ENCODE results near the gene AVEN. TPM values are rescaled to one million over a fixed set of nuclear protein-coding genes. Genes with fewer than 3 reads are reported as not detected.

The AVEN gene
- total RNA-seq, 1 experiment from 2014 or later = 17.0 TPM

- no peaks in the 10 kb centered on the region for H3K4me1 ChIP-seq (ENCODE audit: insufficient read depth, low read length, poor library complexity, severe bottlenecking)
- BruUV-seq (replicated peaks) = no TSS peak
- H3K27ac ChIP-seq (ENCODE audit: low read depth, low read length, poor library complexity, severe bottlenecking) = no peak overlapping the region
- no peak for TF ChIP-seq CTCF (conservative IDR thresholded peaks at IDR 0.05; ENCODE audit: low read depth, low read length)
- TF ChIP-seq EZH2 (IDR thresholded peaks at IDR 0.05; ENCODE audit: borderline replicate concordance, low read depth, low read length, poor library complexity, severe bottlenecking) = no peak
- H3K9me3 ChIP-seq (ENCODE audit: low read depth, low read length, poor library complexity, severe bottlenecking) = no peaks in the 10 kb centered on the region
- intact Hi-C loops (cut with micrococcal nuclease; ENCODE audit: unreplicated experiment) = no loop called here
- no peak overlapping the region for H3K4me3 ChIP-seq (ENCODE audit: low read depth, low read length, poor library complexity, severe bottlenecking)
- CTCF ChIA-PET = no interaction called here
- no peaks in the 10 kb centered on the region for H3K27me3 ChIP-seq (replicated peaks; ENCODE audit: insufficient read depth, low read depth, low read length, poor library complexity)
- no peak for DNase-seq (ENCODE audit: low spot score)
- POLR2A ChIA-PET (ENCODE audit: low non-redundant PET) = no interaction called here
- no peaks in the 10 kb centered on the region for H3K36me3 ChIP-seq (ENCODE audit: insufficient read depth, low read length, poor library complexity, severe bottlenecking)
Measured at GRCh38 chr15:33956397-33956796, 82.6 kb downstream of the AVEN start.

DNA sequence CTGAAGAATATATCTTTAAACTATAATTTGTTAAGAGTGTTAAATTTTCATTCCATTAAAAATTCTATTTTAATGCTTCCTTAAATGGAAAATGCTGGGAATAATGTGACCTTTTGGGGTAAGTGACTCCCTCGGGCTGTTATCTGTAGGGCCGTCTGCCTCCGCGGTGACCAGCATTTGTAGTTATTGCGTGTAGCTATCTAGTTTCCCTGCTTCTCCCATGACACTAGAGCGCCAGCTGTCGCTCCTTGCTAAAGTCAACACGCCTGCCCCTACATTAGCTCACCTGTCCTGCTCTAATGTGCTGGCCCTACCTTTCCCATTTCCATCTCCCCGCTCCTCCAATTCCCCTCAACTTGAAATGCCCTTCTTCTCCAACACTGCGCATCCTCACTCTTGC is 83.1 kb downstream of the AVEN start:
- TF ChIP-seq EZH2 (IDR thresholded peaks at IDR 0.05; ENCODE audit: borderline replicate concordance, low read depth, low read length, poor library complexity, severe bottlenecking) = no peak
- TF ChIP-seq CTCF (conservative IDR thresholded peaks at IDR 0.05; ENCODE audit: low read depth, low read length) = no peak
- Histone ChIP-seq H3K27me3 (replicated peaks; ENCODE audit: insufficient read depth, low read depth, low read length, poor library complexity) (no peaks in the 10 kb centered on the region), H3K36me3 (ENCODE audit: insufficient read depth, low read length, poor library complexity, severe bottlenecking) (no peaks in the 10 kb centered on the region), H3K27ac (ENCODE audit: low read depth, low read length, poor library complexity, severe bottlenecking) (no peak overlapping the region), H3K4me3 (ENCODE audit: low read depth, low read length, poor library complexity, severe bottlenecking) (no peak overlapping the region), H3K9me3 (ENCODE audit: low read depth, low read length, poor library complexity, severe bottlenecking) (no peaks in the 10 kb centered on the region), H3K4me1 (ENCODE audit: insufficient read depth, low read length, poor library complexity, severe bottlenecking) (no peaks in the 10 kb centered on the region)
- CTCF ChIA-PET = no interaction called here
- POLR2A ChIA-PET (ENCODE audit: low non-redundant PET) = no interaction called here
- no TSS peak for BruUV-seq (replicated peaks)
- intact Hi-C loops (cut with micrococcal nuclease; ENCODE audit: unreplicated experiment) = no loop called here
- DNase-seq (ENCODE audit: low spot score) = no peak

DNA sequence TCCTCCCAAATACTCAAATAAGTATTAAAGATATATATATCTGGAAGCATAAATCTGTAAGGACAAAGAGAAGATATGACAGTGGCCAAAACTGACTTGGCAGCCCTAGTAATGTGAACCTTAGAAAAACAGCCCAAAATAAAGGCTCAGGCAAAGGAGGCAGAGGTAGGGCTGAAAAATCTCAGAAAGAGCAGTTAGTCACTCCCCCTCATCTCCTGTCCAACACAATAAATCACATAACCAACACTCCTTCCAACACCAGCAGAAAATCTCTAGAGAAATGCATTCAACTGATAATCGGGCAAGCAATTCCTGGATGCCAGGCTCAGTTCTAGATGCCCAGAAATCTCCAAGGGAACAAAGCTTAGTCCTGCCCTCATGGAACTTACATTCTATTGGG is 92.9 kb downstream of the AVEN start:
- no TSS peak for BruUV-seq (replicated peaks)
- no peak for TF ChIP-seq CTCF (conservative IDR thresholded peaks at IDR 0.05; ENCODE audit: low read depth, low read length)
- TF ChIP-seq EZH2 (IDR thresholded peaks at IDR 0.05; ENCODE audit: borderline replicate concordance, low read depth, low read length, poor library complexity, severe bottlenecking) = no peak
- no peak for DNase-seq (ENCODE audit: low spot score)
- POLR2A ChIA-PET (ENCODE audit: low non-redundant PET) = no interaction called here
- Histone ChIP-seq H3K36me3 (ENCODE audit: insufficient read depth, low read length, poor library complexity, severe bottlenecking) (no peaks in the 10 kb centered on the region), H3K9me3 (ENCODE audit: low read depth, low read length, poor library complexity, severe bottlenecking) (no peaks in the 10 kb centered on the region), H3K27me3 (replicated peaks; ENCODE audit: insufficient read depth, low read depth, low read length, poor library complexity) (no peaks in the 10 kb centered on the region), H3K4me1 (ENCODE audit: insufficient read depth, low read length, poor library complexity, severe bottlenecking) (no peaks in the 10 kb centered on the region), H3K4me3 (ENCODE audit: low read depth, low read length, poor library complexity, severe bottlenecking) (no peak overlapping the region), H3K27ac (ENCODE audit: low read depth, low read length, poor library complexity, severe bottlenecking) (no peak overlapping the region)
- CTCF ChIA-PET = no interaction called here
- intact Hi-C loops (cut with micrococcal nuclease; ENCODE audit: unreplicated experiment) = no loop called here
